ENCODE data around the gene UVRAG. TPM values are rescaled to one million over a fixed set of nuclear protein-coding genes. Genes with fewer than 3 reads are reported as not detected.

The UVRAG gene
- total RNA-seq: 6.1 and 7.4 TPM in 2 replicates

DNA sequence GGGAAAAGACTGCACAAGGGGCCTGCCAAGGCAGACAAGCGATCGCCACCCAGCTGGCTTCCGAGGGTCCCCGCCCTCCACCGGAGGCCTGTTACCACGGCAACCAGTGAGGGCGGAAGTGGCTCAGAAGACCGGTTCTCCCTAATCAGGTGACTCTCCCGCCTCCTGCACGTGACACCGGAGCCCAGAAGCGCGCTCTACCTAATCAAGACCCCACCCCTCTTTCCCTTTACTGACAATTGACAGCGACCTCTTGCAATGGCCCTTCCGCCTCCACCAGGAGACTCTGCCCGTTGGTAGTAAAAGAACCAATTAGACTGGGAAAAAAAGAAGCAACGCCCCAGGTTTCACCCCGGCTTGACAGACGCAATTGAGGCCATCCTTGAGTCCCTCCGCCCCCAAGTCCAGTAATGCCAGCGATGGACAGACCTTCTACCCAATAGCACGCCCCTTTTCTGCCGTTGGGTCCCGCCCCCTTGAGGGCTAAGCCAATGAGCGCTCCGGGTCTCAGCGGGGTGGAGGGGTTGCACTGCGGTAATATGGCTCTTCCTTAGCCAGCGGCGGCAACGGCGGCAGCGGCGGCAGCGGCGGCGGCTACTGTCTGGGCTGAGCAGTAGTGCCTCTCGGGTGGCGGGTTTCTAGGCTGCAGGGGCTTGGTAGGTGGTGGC, at the start of gene UVRAG:
TSS of gene UVRAG (plus strand) at position 534 of the 668 bp plus-strand sequence. CDS start 198 bp downstream, outside the sequence.
- DNase-seq (ENCODE audit: low read depth): peak; percentile 98
- H3K4me3 ChIP-seq (ENCODE audit: low read depth, low read length): peak within 1 kb of the TSS; percentile 92
- TF ChIP-seq, protein P1, sequence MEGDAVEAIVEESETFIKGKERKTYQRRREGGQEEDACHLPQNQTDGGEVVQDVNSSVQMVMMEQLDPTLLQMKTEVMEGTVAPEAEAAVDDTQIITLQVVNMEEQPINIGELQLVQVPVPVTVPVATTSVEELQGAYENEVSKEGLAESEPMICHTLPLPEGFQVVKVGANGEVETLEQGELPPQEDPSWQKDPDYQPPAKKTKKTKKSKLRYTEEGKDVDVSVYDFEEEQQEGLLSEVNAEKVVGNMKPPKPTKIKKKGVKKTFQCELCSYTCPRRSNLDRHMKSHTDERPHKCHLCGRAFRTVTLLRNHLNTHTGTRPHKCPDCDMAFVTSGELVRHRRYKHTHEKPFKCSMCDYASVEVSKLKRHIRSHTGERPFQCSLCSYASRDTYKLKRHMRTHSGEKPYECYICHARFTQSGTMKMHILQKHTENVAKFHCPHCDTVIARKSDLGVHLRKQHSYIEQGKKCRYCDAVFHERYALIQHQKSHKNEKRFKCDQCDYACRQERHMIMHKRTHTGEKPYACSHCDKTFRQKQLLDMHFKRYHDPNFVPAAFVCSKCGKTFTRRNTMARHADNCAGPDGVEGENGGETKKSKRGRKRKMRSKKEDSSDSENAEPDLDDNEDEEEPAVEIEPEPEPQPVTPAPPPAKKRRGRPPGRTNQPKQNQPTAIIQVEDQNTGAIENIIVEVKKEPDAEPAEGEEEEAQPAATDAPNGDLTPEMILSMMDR (conservative IDR thresholded peaks at IDR 0.05; ENCODE audit: low read depth, low read length): peak; percentile 10

GRCh38 chr11:75766443-75767227, 48.4 kb upstream of the UVRAG start:
- no peak for DNase-seq (ENCODE audit: low read depth)

DNA sequence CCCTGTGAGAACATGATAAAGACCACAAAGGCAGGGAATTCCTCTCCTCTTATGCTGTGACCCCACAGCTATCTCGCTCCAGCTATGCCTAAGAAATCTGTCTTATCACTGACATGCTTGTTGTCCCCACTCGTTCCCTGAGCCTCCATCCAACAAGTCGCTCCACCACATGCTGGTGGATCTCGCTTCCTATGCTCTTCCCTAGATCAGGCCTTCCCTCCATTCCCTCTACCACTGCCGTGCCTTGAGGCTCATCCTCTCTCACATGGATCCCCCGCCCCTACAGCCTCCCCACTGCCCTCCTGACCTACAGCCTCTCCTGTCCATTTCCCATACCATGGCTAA, 47.8 kb upstream of the UVRAG start:
- TF ChIP-seq, protein P1 (conservative IDR thresholded peaks at IDR 0.05; ENCODE audit: low read depth, low read length): no peak
- no peak for DNase-seq (ENCODE audit: low read depth)
- no peak overlapping the region for H3K4me3 ChIP-seq (ENCODE audit: low read depth, low read length)

More at GRCh38 chr11:75766443-75767227, 48.4 kb upstream of the UVRAG start:
- TF ChIP-seq, protein P1 (conservative IDR thresholded peaks at IDR 0.05; ENCODE audit: low read depth, low read length): no peak
- no peak overlapping the region for H3K4me3 ChIP-seq (ENCODE audit: low read depth, low read length)

DNA sequence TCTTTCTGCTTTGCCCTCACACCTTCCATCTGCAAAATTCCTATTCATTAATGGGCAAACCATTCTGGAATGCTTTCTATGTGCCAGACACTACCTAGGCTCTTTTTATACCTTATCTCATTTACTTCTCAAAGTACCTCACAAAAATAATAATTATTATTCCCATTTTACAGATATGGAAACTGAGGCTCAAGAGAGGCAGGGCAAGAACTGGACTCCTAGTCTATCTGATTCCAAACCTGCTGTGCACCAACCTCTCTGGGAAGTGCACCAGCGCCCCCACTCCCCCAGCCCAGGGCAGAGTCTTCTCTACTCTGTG, 47.3 kb upstream of the UVRAG start:
- peak overlapping the region; percentile 58 for H3K4me3 ChIP-seq (ENCODE audit: low read depth, low read length)
- DNase-seq (ENCODE audit: low read depth): no peak
- TF ChIP-seq, protein P1 (conservative IDR thresholded peaks at IDR 0.05; ENCODE audit: low read depth, low read length): no peak

- DNase-seq (ENCODE audit: low read depth): no peak
- TF ChIP-seq, protein P1 (conservative IDR thresholded peaks at IDR 0.05; ENCODE audit: low read depth, low read length): peak; percentile 28
- peak within 1 kb of the TSS; percentile 58 for H3K4me3 ChIP-seq (ENCODE audit: low read depth, low read length)
Measured at GRCh38 chr11:75768112-75768908, 46.7 kb upstream of the UVRAG start, which contains the start of gene DGAT2. Gene DGAT2, plus strand, starts transcription at chr11:75768778. Its CDS starts 214 bp downstream, at chr11:75768992.

- peak overlapping the region; percentile 58 for H3K4me3 ChIP-seq (ENCODE audit: low read depth, low read length)
- TF ChIP-seq, protein P1 (conservative IDR thresholded peaks at IDR 0.05; ENCODE audit: low read depth, low read length): no peak
- no peak for DNase-seq (ENCODE audit: low read depth)
Measured at GRCh38 chr11:75768909-75769771, 45.9 kb upstream of the UVRAG start.

All from epithelial cell of proximal tubule (primary cell).